Measurements from ENCODE around the gene DHRS7C. TPM values are rescaled to one million over a fixed set of nuclear protein-coding genes. Genes with fewer than 3 reads are reported as not detected.

The DHRS7C gene
- total RNA-seq, 1 donor from 2014 or later: not detected

- no peaks in the 10 kb centered on the region for H3K4me1 Mint-ChIP-seq
Measured at GRCh38 chr17:9798724-9799123, 7.3 kb upstream of the DHRS7C start.

GRCh38 chr17:9798008-9798407 lies 6.6 kb upstream of the DHRS7C start:
- no peak for DNase-seq (ENCODE audit: low spot score in 2 of 2, unreplicated experiment in 2 of 2)
- Mint-ChIP-seq H3K36me3 (no peaks in the 10 kb centered on the region), H3K27ac (no peak overlapping the region), H3K4me3 (no peak overlapping the region), H3K9me3 (no peaks in the 10 kb centered on the region), H3K27me3 (ENCODE audit: low read depth) (peaks cover 13% of the 10 kb centered on the region), H3K4me1 (no peaks in the 10 kb centered on the region)
- no peak for TF ChIP-seq CTCF (IDR thresholded peaks at IDR 0.05; ENCODE audit: unreplicated experiment)

More at GRCh38 chr17:9798724-9799123, 7.3 kb upstream of the DHRS7C start:
- no peak for TF ChIP-seq CTCF (IDR thresholded peaks at IDR 0.05; ENCODE audit: unreplicated experiment)
- H3K9me3 Mint-ChIP-seq: no peaks in the 10 kb centered on the region
- no peaks in the 10 kb centered on the region for H3K36me3 Mint-ChIP-seq
- no peak overlapping the region for H3K4me3 Mint-ChIP-seq
- DNase-seq (ENCODE audit: low spot score in 2 of 2, unreplicated experiment in 2 of 2): no peak
- H3K27ac Mint-ChIP-seq: peak overlapping the region; percentile 24
- peaks cover 13% of the 10 kb centered on the region for H3K27me3 Mint-ChIP-seq (ENCODE audit: low read depth)

GRCh38 chr17:9792181-9792840 lies 919 bp upstream of the DHRS7C start:
- Mint-ChIP-seq H3K27me3 (ENCODE audit: low read depth) (peaks cover 7% of the 10 kb centered on the region), H3K36me3 (no peaks in the 10 kb centered on the region), H3K4me1 (no peaks in the 10 kb centered on the region), H3K9me3 (no peaks in the 10 kb centered on the region), H3K27ac (no peak overlapping the region), H3K4me3 (no peak overlapping the region)
- no peak for DNase-seq (ENCODE audit: low spot score in 2 of 2, unreplicated experiment in 2 of 2)
- TF ChIP-seq CTCF (IDR thresholded peaks at IDR 0.05; ENCODE audit: unreplicated experiment): no peak

GRCh38 chr17:9790316-9790715 lies 1.1 kb downstream of the DHRS7C start:
- no peaks in the 10 kb centered on the region for H3K27me3 Mint-ChIP-seq (ENCODE audit: low read depth)
- H3K4me3 Mint-ChIP-seq: no peak overlapping the region
- H3K27ac Mint-ChIP-seq: no peak overlapping the region
- no peak for TF ChIP-seq CTCF (IDR thresholded peaks at IDR 0.05; ENCODE audit: unreplicated experiment)
- no peaks in the 10 kb centered on the region for H3K9me3 Mint-ChIP-seq
- DNase-seq (ENCODE audit: low spot score in 2 of 2, unreplicated experiment in 2 of 2): no peak
- H3K36me3 Mint-ChIP-seq: no peaks in the 10 kb centered on the region
- no peaks in the 10 kb centered on the region for H3K4me1 Mint-ChIP-seq

GRCh38 chr17:9788601-9789000 lies 2.8 kb downstream of the DHRS7C start:
- Mint-ChIP-seq H3K36me3 (no peaks in the 10 kb centered on the region), H3K9me3 (no peaks in the 10 kb centered on the region), H3K27ac (no peak overlapping the region), H3K4me1 (no peaks in the 10 kb centered on the region), H3K27me3 (ENCODE audit: low read depth) (no peaks in the 10 kb centered on the region), H3K4me3 (no peak overlapping the region)
- TF ChIP-seq CTCF (IDR thresholded peaks at IDR 0.05; ENCODE audit: unreplicated experiment): no peak
- DNase-seq (ENCODE audit: low spot score in 2 of 2, unreplicated experiment in 2 of 2): no peak
